Epithelial cell of esophagus (primary cell): Measurements from ENCODE around the gene TRIM47.

Experiments
- DNase-seq: peaks from one replicate; pipeline ENCODE4 v3.0.0; 2010; ENCODE audit warnings: low read depth
- H3K4me3 ChIP-seq: 2 replicates; pipeline ENCODE4 v1.5.1; 2011; ENCODE audit warnings: mild to moderate bottlenecking, low read length, control low read depth
- TF ChIP-seq, protein P1 (sequence below): IDR thresholded peaks from 2 replicates; pipeline ENCODE4 v1.5.1; 2011; ENCODE audit warnings: low read depth, mild to moderate bottlenecking, low read length, control low read depth, inconsistent platforms; ENCODE audit not compliant: insufficient read depth; ENCODE audit errors: missing control alignments

The TRIM47 gene

DNA sequence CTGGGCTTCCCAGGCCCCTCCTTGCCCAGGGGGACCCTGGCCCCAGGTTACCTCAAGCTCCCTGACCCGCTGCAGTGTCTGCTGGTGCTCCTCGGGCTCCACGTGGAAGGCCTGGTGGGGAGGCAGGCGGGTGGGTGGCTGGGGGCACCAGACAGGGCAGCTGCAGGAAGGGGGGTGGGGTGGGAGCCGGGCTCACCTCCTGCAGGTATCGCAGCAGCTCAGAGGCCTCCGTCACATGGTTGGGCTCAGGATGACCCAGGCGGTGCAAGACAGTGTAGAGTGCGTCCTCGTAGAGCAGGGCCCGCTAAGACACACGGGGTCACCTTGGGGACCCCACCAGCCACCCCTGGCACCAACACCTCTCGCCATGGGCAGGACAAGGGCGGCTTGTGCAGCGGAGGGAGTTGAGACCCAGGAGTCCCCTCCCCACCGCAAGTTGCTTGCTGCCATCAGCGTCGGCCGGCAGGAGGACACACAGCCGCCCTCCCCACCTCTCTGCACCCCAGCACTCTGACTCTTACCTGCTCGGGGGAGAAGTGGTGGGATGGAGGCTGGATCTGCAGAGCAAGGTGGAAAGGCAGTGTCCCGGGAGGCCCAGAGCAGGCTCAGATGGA, 35.3 kb downstream of the TRIM47 start:
- H3K4me3 ChIP-seq = no peak overlapping the region
- DNase-seq = no peak
- TF ChIP-seq, protein P1, sequence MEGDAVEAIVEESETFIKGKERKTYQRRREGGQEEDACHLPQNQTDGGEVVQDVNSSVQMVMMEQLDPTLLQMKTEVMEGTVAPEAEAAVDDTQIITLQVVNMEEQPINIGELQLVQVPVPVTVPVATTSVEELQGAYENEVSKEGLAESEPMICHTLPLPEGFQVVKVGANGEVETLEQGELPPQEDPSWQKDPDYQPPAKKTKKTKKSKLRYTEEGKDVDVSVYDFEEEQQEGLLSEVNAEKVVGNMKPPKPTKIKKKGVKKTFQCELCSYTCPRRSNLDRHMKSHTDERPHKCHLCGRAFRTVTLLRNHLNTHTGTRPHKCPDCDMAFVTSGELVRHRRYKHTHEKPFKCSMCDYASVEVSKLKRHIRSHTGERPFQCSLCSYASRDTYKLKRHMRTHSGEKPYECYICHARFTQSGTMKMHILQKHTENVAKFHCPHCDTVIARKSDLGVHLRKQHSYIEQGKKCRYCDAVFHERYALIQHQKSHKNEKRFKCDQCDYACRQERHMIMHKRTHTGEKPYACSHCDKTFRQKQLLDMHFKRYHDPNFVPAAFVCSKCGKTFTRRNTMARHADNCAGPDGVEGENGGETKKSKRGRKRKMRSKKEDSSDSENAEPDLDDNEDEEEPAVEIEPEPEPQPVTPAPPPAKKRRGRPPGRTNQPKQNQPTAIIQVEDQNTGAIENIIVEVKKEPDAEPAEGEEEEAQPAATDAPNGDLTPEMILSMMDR = no peak

DNA sequence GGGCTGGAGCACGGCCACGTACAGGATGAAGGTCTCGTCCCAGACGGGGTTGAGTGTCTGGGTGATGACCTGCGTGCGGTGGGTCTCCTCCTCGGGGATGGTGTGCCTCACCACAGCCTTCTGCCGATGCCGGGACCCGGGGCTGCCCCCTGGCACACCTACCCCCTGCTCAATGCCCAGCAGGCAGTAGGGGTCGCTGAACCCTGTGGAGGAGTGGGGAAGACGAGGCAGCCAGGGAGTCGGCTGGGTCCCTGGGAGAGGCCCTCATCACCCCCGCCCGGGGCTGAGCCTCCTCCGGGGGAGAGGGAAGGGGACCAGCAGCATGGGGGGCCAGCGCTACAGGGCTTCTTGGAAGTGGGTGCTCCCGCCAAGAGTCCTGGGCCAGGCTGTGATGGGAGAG, 36.0 kb downstream of the TRIM47 start:
- TF ChIP-seq, protein P1 = no peak
- H3K4me3 ChIP-seq = no peak overlapping the region
- DNase-seq = no peak

DNA sequence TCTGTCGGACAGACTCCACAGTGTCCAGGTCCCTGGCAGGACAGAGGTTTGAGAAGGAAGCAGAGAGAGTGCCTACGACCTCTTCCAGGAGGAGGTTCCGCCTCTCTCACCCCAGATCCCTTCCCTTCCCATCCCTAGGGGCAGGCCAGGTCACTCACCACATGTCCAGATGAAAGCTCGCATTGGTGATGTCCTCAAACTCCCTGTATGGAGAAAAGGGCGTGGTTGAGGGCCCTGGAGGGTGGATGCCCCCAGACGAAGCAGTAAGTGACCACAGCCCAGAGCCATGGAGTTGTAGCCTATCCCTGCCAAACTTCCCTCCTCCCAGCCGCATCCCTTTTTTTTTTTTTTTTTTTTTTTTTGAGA, 37.6 kb downstream of the TRIM47 start:
- DNase-seq = no peak
- TF ChIP-seq, protein P1 = no peak
- H3K4me3 ChIP-seq = no peak overlapping the region

DNA sequence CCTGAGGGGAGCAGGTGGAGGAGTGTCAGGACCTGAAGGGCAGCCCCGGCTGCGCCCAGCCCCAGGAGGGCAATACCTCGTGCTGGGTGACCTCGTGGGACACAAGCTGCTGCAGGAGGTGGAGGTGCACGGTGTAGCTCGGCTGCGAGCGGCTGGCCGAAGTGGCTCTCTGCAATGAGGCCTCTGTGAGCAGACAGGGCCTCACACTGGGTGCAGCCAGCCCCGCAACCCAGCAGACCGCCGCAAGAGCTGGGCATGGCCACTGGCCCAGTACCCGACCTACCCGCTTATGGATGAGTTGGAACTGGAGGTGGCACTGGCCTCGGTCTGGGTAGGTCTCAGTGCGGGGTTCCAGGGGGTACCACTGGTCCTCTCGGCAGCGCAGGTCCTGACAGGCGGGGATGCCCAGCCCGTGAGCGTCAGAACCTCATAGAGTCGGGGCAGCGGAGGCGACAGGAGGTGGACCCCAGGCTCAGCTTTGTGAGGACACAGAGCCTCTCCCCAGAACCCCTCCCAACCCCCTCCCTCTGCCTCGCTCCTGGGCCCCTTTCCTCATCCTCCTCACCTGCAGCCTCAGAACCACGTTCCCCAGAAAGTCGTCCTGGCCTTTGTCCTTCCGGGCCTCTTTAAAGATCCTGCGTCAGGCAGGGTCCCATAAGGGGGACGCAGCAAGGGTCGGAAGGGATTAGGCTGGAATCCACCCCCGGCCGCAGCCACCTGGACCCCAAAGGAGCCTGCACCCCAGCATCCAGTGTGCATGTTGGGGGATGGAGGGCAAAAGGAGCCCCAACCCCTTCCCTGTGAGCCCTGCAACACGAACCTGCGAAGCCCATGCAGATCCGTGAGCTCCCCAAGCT, 38.2 kb downstream of the TRIM47 start:
- H3K4me3 ChIP-seq = no peak overlapping the region
- DNase-seq = no peak
- TF ChIP-seq, protein P1 = no peak

DNA sequence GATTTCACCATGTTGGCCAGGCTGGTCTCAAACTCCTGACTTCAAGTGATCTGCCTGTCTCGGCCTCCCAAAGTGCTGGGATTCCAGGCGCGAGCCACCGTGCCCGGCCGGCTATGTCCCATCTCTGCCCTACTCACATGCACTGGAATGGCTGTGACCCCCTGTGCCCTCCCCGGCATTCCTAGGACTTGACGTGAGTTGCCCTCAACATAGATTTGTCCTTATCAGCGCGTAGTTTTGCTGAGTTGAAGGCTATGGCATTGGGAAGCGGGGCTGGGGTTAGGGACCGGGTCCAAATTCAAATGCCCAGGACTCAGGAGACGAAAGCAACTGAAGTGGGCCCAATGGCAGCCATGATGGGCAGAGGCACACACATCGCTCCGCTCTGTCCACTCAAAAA, 40.0 kb downstream of the TRIM47 start:
- no peak overlapping the region for H3K4me3 ChIP-seq
- no peak for DNase-seq
- TF ChIP-seq, protein P1 = no peak

DNA sequence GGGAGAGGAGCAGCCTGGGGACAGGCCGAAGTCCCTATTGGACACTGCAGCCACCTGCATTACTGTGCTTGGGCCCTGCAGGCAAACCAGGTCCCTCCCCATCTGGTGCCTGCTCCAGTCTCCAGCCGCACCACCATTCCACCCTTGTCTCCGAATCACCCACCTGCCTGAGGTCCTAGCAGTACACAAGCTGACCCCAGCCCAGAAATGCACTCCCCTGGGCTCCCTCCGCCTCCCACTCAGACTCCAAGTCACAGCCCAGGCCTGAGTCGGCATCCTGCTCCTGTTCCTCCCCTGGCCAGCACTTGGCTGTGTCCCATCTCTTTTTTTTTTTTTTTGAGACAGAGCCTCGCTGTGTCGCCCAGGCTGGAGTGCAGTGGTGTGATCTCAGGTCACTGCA, 40.5 kb downstream of the TRIM47 start:
- no peak for DNase-seq
- no peak overlapping the region for H3K4me3 ChIP-seq
- TF ChIP-seq, protein P1 = no peak
